HCT116 (cell line): ENCODE data around the gene CDK18. TPM values are rescaled to one million over a fixed set of nuclear protein-coding genes. Genes with fewer than 3 reads are reported as not detected.

Experiments
- ATAC-seq: fragments of 200-7000 bp; cut with Tn5 transposase; 2 replicates; pipeline ENCODE4 v1.9.1; 2020; ENCODE audit warnings: mild to moderate bottlenecking, moderate library complexity
- BruUV-seq: library from RNA; stranded (reverse); fragments of 400-500 nt; replicated peaks from 2 replicates; lab custom pipeline; 2021; lab: Mats Ljungman, UMichigan
- CTCF ChIA-PET: fragments of 300-600 bp; sonication (Branson Sonifier 250); formaldehyde crosslinking; loops from one replicate; lab custom pipeline; 2021; ENCODE audit warnings: antibody characterized with exemption; lab: Charles Lee
- POLR2A ChIA-PET: fragments of 300-600, 350-600 bp; sonication (Branson Sonifier 250); formaldehyde crosslinking; loops from one replicate; lab custom pipeline; 2021; ENCODE audit warnings: antibody characterized with exemption; lab: Charles Lee
- RAD21 ChIA-PET, 2 experiments: fragments of 300-600 bp; sonication (Branson Sonifier 250); formaldehyde crosslinking; loops; one replicate each; lab custom pipeline; 2023; ENCODE audit warnings: low total read pairs in 2 of 2; ENCODE audit not compliant: uncharacterized antibody in 2 of 2, unreplicated experiment in 2 of 2, low non-redundant PET in 1 of 2; lab: Charles Lee
- DNase-seq: peaks from one replicate; pipeline ENCODE4 v3.0.0-alpha.2; 2010; ENCODE audit warnings: low read depth, low spot score
- H2AFZ ChIP-seq: fragments of 200-600 bp; shearing (Covaris generic), sonication (generic); 2 replicates; pipeline ENCODE4 v1.6.1; 2017; ENCODE audit warnings: low read depth, mixed run types, mixed read lengths, antibody characterized with exemption, low read length; ENCODE audit not compliant: poor library complexity, severe bottlenecking
- H3K27ac ChIP-seq: 2 replicates; pipeline ENCODE4 v1.5.1; 2012; ENCODE audit warnings: low read depth, low read length
- H3K27me3 ChIP-seq: fragments of 200-600 bp; sonication (generic); 2 replicates; pipeline ENCODE4 v1.6.1; 2016; ENCODE audit warnings: mixed run types, low read length, mixed read lengths; ENCODE audit not compliant: insufficient read depth
- H3K36me3 ChIP-seq, 2 experiments: fragments of 200-500 bp in 1 of 2; fragments of 200-600 bp in 1 of 2; sonication (Bioruptor generic) in 1 of 2; sonication (generic) in 1 of 2; 2 replicates each; pipeline versions ENCODE4 v1.5.1 to v1.6.1; 2014 to 2016; ENCODE audit warnings: low read length in 2 of 2, inconsistent platforms in 1 of 2, mixed read lengths in 1 of 2, mixed run types in 1 of 2; ENCODE audit not compliant: insufficient read depth in 2 of 2, control insufficient read depth in 1 of 2
- H3K4me1 ChIP-seq, 2 experiments: fragments of 200-600 bp in 1 of 2; sonication (generic) in 1 of 2; 2 replicates each; pipeline versions ENCODE4 v1.5.1 to v1.6.1; 2012 to 2017; ENCODE audit warnings: low read length in 2 of 2, inconsistent platforms in 1 of 2, mild to moderate bottlenecking in 1 of 2, mixed read lengths in 1 of 2, mixed run types in 1 of 2, moderate library complexity in 1 of 2; ENCODE audit not compliant: insufficient read depth in 2 of 2, control insufficient read depth in 1 of 2
- H3K4me2 ChIP-seq: fragments of 200-600 bp; sonication (generic); 2 replicates; pipeline ENCODE4 v1.6.1; 2017; ENCODE audit warnings: mixed run types, low read length, mixed read lengths
- H3K4me3 ChIP-seq, 2 experiments: fragments of 200-600 bp in 1 of 2; sonication (generic) in 1 of 2; replicated peaks in 1 of 2; 2 replicates each; pipeline ENCODE4 v1.5.1; 2011 to 2016; ENCODE audit warnings: low read length in 2 of 2, control low read depth in 1 of 2, low read depth in 1 of 2, mild to moderate bottlenecking in 1 of 2, mixed read lengths in 1 of 2, mixed run types in 1 of 2
- H3K79me2 ChIP-seq: fragments of 200-600 bp; sonication (generic); 2 replicates; pipeline ENCODE4 v1.6.1; 2017; ENCODE audit warnings: mild to moderate bottlenecking, mixed run types, low read length, moderate library complexity, mixed read lengths; ENCODE audit not compliant: insufficient read depth
- H3K9ac ChIP-seq: fragments of 200-600 bp; sonication (generic); 2 replicates; pipeline ENCODE4 v1.6.1; 2016; ENCODE audit warnings: low read length, mixed read lengths
- H3K9me2 ChIP-seq: fragments of 200-600 bp; sonication (generic), shearing (Covaris generic); 2 replicates; pipeline ENCODE4 v1.6.1; 2017; ENCODE audit warnings: mixed run types, mild to moderate bottlenecking, moderate library complexity; ENCODE audit not compliant: insufficient read depth
- H3K9me3 ChIP-seq, 2 experiments: fragments of 200-500 bp in 1 of 2; fragments of 200-600 bp in 1 of 2; sonication (Bioruptor generic) in 1 of 2; sonication (generic) in 1 of 2; 2 replicates each; pipeline ENCODE4 v1.6.1; 2014 to 2017; ENCODE audit warnings: low read length in 2 of 2, mixed read lengths in 2 of 2, inconsistent platforms in 1 of 2, low read depth in 1 of 2, mild to moderate bottlenecking in 1 of 2, mixed run types in 1 of 2, moderate library complexity in 1 of 2; ENCODE audit not compliant: control insufficient read depth in 1 of 2, insufficient read depth in 1 of 2
- H4K20me1 ChIP-seq: fragments of 200-600 bp; sonication (generic), shearing (Covaris generic); 2 replicates; pipeline ENCODE4 v1.6.1; 2017; ENCODE audit warnings: mixed run types, mild to moderate bottlenecking, moderate library complexity; ENCODE audit not compliant: insufficient read depth
- ATF3 ChIP-seq: IDR thresholded peaks from 2 replicates; pipeline ENCODE4 v1.6.1; 2012
- CBX3 ChIP-seq: IDR thresholded peaks from 2 replicates; pipeline ENCODE4 v1.6.1; 2012; ENCODE audit warnings: low read depth
- CTCF ChIP-seq, 3 experiments: fragments of 200-600 bp in 1 of 3; sonication (generic) in 1 of 3; IDR thresholded peaks in 2 of 3; conservative IDR thresholded peaks in 1 of 3; 2 replicates each; pipeline ENCODE4 v1.5.1; 2012 to 2017; ENCODE audit warnings: low read depth in 2 of 3, low read length in 2 of 3, antibody characterized with exemption in 1 of 3, borderline replicate concordance in 1 of 3, control low read depth in 1 of 3, mild to moderate bottlenecking in 1 of 3, mixed read lengths in 1 of 3, mixed run types in 1 of 3, moderate library complexity in 1 of 3; ENCODE audit not compliant: insufficient read depth in 1 of 3
- EGR1 ChIP-seq: IDR thresholded peaks from 2 replicates; pipeline ENCODE4 v1.6.1; 2012; ENCODE audit warnings: low read depth
- EZH2 ChIP-seq: fragments of 200-600 bp; sonication (generic); IDR thresholded peaks from 2 replicates; pipeline ENCODE4 v1.6.1; 2017; ENCODE audit warnings: antibody characterized with exemption, mixed run types
- EZH2phosphoT487 ChIP-seq: fragments of 200-600 bp; IDR thresholded peaks from 2 replicates; pipeline ENCODE4 v1.6.1; 2018; ENCODE audit warnings: antibody characterized with exemption, borderline replicate concordance
- FOSL1 ChIP-seq: IDR thresholded peaks from 2 replicates; pipeline ENCODE4 v1.6.1; 2012; ENCODE audit warnings: low read depth
- JUND ChIP-seq: IDR thresholded peaks from 2 replicates; pipeline ENCODE4 v1.6.1; 2012
- POLR2AphosphoS5 ChIP-seq: IDR thresholded peaks from 2 replicates; pipeline ENCODE4 v1.6.1; 2011; ENCODE audit warnings: mild to moderate bottlenecking, low read depth, low read length, moderate library complexity
- RAD21 ChIP-seq: IDR thresholded peaks from 2 replicates; pipeline ENCODE4 v1.6.1; 2012; ENCODE audit warnings: low read depth, mild to moderate bottlenecking
- REST ChIP-seq: IDR thresholded peaks from 2 replicates; pipeline ENCODE4 v1.6.1; 2012; ENCODE audit warnings: low read depth
- SIN3A ChIP-seq: IDR thresholded peaks from 2 replicates; pipeline ENCODE4 v1.6.1; 2012; ENCODE audit warnings: low read depth
- SRF ChIP-seq: IDR thresholded peaks from 2 replicates; pipeline ENCODE4 v1.6.1; 2012; ENCODE audit warnings: low read depth
- ZFX ChIP-seq: fragments of 450-650 bp; IDR thresholded peaks from 2 replicates; pipeline ENCODE4 v1.6.1; 2017
- ZNF274 ChIP-seq: fragments of 200-500 bp; sonication (Bioruptor generic); IDR thresholded peaks from 2 replicates; pipeline ENCODE4 v1.6.1; 2014; ENCODE audit warnings: mild to moderate bottlenecking, low read depth, low read length, inconsistent platforms
- intact Hi-C: fragments of 100-400 bp; cut with micrococcal nuclease; formaldehyde crosslinking; loops from 2 replicates; pipeline ENCODE4 v1.10.0; 2022
- total RNA-seq: library from RNA; stranded (reverse); gene quantifications from one replicate; pipeline ENCODE4 v1.2.1, GENCODE V29; 2021; ENCODE audit not compliant: unreplicated experiment

The CDK18 gene
- total RNA-seq, 1 experiment from 2014 or later, result 32.0 TPM

- intact Hi-C loops, result no loop called here
- ATAC-seq, result no peak
- POLR2A ChIA-PET, result no interaction called here
Observed at GRCh38 chr1:205579711-205580110, 75.2 kb downstream of the CDK18 start.

GRCh38 chr1:205580140-205580922 is 75.9 kb downstream of the CDK18 start:
- H3K4me1 ChIP-seq, result no peaks in the 10 kb centered on the region
- no peak overlapping the region for H3K9ac ChIP-seq
- H3K36me3 ChIP-seq, result no peaks in the 10 kb centered on the region
- ChIA-PET POLR2A (no interaction called here), CTCF (no interaction called here), RAD21 (no interaction called here)
- H3K4me2 ChIP-seq, result no peak overlapping the region
- no peak overlapping the region for H3K27ac ChIP-seq
- BruUV-seq, result no TSS peak
- intact Hi-C loops, result no loop called here
- no peak overlapping the region for H3K4me3 ChIP-seq
- H3K27me3 ChIP-seq, result peaks cover 11% of the 10 kb centered on the region; the same call in 1 of the 2 replicates
- DNase-seq (no peak), ATAC-seq (no peak)
- no peak overlapping the region for H2AFZ ChIP-seq
- H4K20me1 ChIP-seq, result no peaks in the 10 kb centered on the region
- no peaks in the 10 kb centered on the region for H3K79me2 ChIP-seq
- H3K9me2 ChIP-seq, result no peaks in the 10 kb centered on the region
- H3K9me3 ChIP-seq, result no peaks in the 10 kb centered on the region
- TF ChIP-seq ATF3 (no peak), ZFX (no peak), EZH2 (no peak), SRF (no peak), POLR2AphosphoS5 (no peak), CTCF (IDR thresholded peaks at IDR 0.05 in 2 of 3, conservative IDR thresholded peaks at IDR 0.05 in 1 of 3; ENCODE audit: borderline replicate concordance in 1 of 3, insufficient read depth in 1 of 3, low read depth in 2 of 3, low read length in 2 of 3) (no peak), ZNF274 (no peak), RAD21 (no peak), CBX3 (no peak), JUND (no peak), EGR1 (no peak), REST (no peak), SIN3A (no peak), EZH2phosphoT487 (no peak)

More at GRCh38 chr1:205579711-205580110, 75.2 kb downstream of the CDK18 start:
- no peaks in the 10 kb centered on the region for H4K20me1 ChIP-seq
- H3K79me2 ChIP-seq, result no peaks in the 10 kb centered on the region
- no peak for DNase-seq
- H3K27me3 ChIP-seq, result peaks cover 11% of the 10 kb centered on the region; the same call in 1 of the 2 replicates
- no peak overlapping the region for H3K4me2 ChIP-seq
- no peak overlapping the region for H2AFZ ChIP-seq
- H3K9me2 ChIP-seq, result no peaks in the 10 kb centered on the region
- BruUV-seq, result no TSS peak
- no peak overlapping the region for H3K27ac ChIP-seq
- H3K4me1 ChIP-seq, result no peaks in the 10 kb centered on the region
- no peak for TF ChIP-seq EZH2
- TF ChIP-seq FOSL1, result no peak
- no peak for TF ChIP-seq CBX3
- H3K36me3 ChIP-seq, result no peaks in the 10 kb centered on the region
- H3K9ac ChIP-seq, result no peak overlapping the region
- H3K9me3 ChIP-seq, result no peaks in the 10 kb centered on the region
- RAD21 ChIA-PET, result no interaction called here
- no peak overlapping the region for H3K4me3 ChIP-seq
- CTCF ChIA-PET, result no interaction called here
